Activated T-helper 1 cell treated with anti-CD3 and anti-CD28 coated beads, Interleukin-12 subunit alpha, Interleukin-12 subunit beta, Interleukin-2, Interleukin-4 antibody, amounts not matched to agents 30 ng/mL and 10 ng/mL and 1 ng/mL, durations not matched to agents 14 hours and 24 hours and 36 hours (primary cell): ENCODE measurements around the gene FRMD4A. TPM values are rescaled to one million over a fixed set of nuclear protein-coding genes. Genes with fewer than 3 reads are reported as not detected.

ENCODE experiments used
- DNase-seq: peaks from one replicate; pipeline ENCODE4 v3.0.0; 2021; ENCODE audit warnings: low spot score
- H3K27ac Mint-ChIP-seq: one replicate; pipeline ENCODE4 v1.8.0; 2021; ENCODE audit warnings: mild to moderate bottlenecking, mixed read lengths
- H3K27me3 Mint-ChIP-seq: one replicate; pipeline ENCODE4 v1.8.0; 2022; ENCODE audit warnings: mild to moderate bottlenecking, moderate library complexity, mixed read lengths; ENCODE audit not compliant: insufficient read depth
- H3K36me3 Mint-ChIP-seq: one replicate; pipeline ENCODE4 v1.8.0; 2021; ENCODE audit warnings: low read depth, mixed read lengths
- H3K4me1 Mint-ChIP-seq: one replicate; pipeline ENCODE4 v1.8.0; 2021; ENCODE audit warnings: low read depth, mixed read lengths
- H3K4me3 Mint-ChIP-seq: one replicate; pipeline ENCODE4 v1.8.0; 2021; ENCODE audit warnings: mild to moderate bottlenecking, moderate library complexity, mixed read lengths
- H3K9me3 Mint-ChIP-seq: one replicate; pipeline ENCODE4 v1.8.0; 2021; ENCODE audit warnings: mixed read lengths
- intact Hi-C: fragments of 100-400 bp; cut with micrococcal nuclease; formaldehyde crosslinking; loops from one replicate; pipeline ENCODE4 v1.15.1; 2024
- total RNA-seq: library from RNA; stranded (reverse); gene quantifications from 2 replicates; pipeline ENCODE4 v1.2.3, GENCODE V29; 2022

Gene FRMD4A
- total RNA-seq, 1 donor from 2014 or later = 0.31 TPM

GRCh38 chr10:13681960-13682359 lies 648.8 kb downstream of the FRMD4A start:
- H3K36me3 Mint-ChIP-seq = no peaks in the 10 kb centered on the region
- no peaks in the 10 kb centered on the region for H3K4me1 Mint-ChIP-seq
- H3K27ac Mint-ChIP-seq = no peak overlapping the region
- H3K27me3 Mint-ChIP-seq = peaks cover 10% of the 10 kb centered on the region
- H3K9me3 Mint-ChIP-seq = no peaks in the 10 kb centered on the region
- no peak for DNase-seq
- no peak overlapping the region for H3K4me3 Mint-ChIP-seq
- intact Hi-C loops = no loop called here

- peaks cover 10% of the 10 kb centered on the region for H3K27me3 Mint-ChIP-seq
- H3K4me1 Mint-ChIP-seq = no peaks in the 10 kb centered on the region
- H3K27ac Mint-ChIP-seq = no peak overlapping the region
- H3K36me3 Mint-ChIP-seq = no peaks in the 10 kb centered on the region
- no peak overlapping the region for H3K4me3 Mint-ChIP-seq
- intact Hi-C loops = no loop called here
- H3K9me3 Mint-ChIP-seq = no peaks in the 10 kb centered on the region
- no peak for DNase-seq
Observed at GRCh38 chr10:13681528-13681927, 649.2 kb downstream of the FRMD4A start.

DNA sequence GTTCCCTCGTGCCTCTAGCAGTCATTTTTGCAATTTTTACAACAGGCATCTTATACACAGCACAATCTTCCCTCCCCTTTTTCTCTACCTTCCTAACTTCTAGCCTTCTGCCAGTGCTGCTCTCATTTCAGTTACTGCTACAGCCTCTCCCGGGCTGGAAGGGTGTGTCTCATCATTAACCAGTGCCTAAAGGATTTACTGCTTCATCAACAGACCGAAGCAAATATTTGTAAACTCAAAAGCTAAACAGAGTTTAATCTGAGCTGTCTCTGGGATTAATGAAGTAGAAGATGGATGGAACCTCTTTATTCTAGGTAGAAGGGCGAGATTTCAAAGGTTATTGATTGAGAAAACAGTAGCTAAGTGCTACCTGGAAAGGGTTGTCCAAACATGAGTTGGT lies 649.6 kb downstream of the FRMD4A start:
- Mint-ChIP-seq H3K27me3 (peaks cover 10% of the 10 kb centered on the region), H3K4me3 (no peak overlapping the region), H3K4me1 (no peaks in the 10 kb centered on the region), H3K9me3 (no peaks in the 10 kb centered on the region), H3K27ac (no peak overlapping the region), H3K36me3 (no peaks in the 10 kb centered on the region)
- intact Hi-C loops = no loop called here
- no peak for DNase-seq

DNA sequence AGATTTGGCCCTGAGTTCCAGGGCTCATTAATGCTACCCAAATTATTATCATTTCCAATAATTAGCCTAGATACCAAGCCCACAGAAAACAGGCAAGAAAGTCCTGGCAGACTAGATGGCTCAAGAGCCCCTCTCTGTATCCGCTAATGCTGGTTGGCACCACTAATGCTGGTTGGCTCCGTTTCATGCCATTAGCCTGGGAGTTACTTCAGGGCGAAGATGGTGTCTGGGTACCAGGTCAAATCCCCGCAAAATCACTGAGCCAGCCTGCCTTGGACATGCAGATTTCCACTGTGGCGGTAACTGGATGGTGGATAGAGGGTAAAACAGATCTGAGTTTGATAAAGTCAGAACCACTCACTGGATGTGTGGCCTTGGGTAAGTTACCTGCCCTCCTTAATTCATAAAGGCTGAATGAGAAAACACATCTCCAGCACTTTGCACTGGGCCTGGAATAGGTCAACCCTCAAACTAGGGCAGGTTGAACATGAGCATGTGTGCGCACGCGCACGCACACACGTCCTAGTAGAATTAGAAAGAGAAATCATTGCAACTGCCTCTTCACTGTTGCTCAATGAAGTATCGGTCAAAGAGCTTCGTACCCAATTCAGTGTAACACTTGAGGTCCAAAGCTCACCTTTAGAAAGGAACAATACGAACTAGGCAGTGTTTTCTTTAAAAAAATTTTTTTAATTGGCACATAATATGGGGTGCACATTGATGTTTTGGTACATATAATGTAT lies 652.5 kb downstream of the FRMD4A start:
- Mint-ChIP-seq H3K27ac (no peak overlapping the region), H3K36me3 (no peaks in the 10 kb centered on the region), H3K9me3 (no peaks in the 10 kb centered on the region), H3K4me1 (no peaks in the 10 kb centered on the region), H3K27me3 (peaks cover 7% of the 10 kb centered on the region), H3K4me3 (no peak overlapping the region)
- intact Hi-C loops = no loop called here
- no peak for DNase-seq

GRCh38 chr10:13674645-13675588 lies 655.8 kb downstream of the FRMD4A start:
- H3K27me3 Mint-ChIP-seq = peaks cover 5% of the 10 kb centered on the region
- intact Hi-C loops = no loop called here
- no peaks in the 10 kb centered on the region for H3K4me1 Mint-ChIP-seq
- no peaks in the 10 kb centered on the region for H3K36me3 Mint-ChIP-seq
- no peak overlapping the region for H3K27ac Mint-ChIP-seq
- H3K9me3 Mint-ChIP-seq = no peaks in the 10 kb centered on the region
- no peak for DNase-seq
- no peak overlapping the region for H3K4me3 Mint-ChIP-seq

DNA sequence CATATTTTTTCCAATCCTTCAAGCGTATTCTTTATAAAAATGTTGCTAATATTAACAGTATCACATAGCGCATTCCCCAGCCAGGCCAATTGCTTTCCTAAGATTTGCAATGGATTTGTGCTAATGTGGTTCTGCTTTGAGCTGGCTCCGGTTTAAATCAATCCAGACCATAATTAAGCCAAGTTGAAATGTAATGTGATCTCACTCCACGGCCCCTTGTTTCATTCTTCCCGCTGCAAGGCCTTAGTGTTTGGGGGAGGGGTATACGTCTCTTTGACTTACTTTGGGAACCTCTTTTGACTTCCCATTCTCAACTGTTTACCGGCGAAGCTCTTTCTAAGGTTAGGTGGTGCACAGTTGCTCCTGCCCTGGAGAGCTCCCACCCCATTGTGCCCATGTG lies 657.6 kb downstream of the FRMD4A start:
- DNase-seq = no peak
- no peaks in the 10 kb centered on the region for H3K36me3 Mint-ChIP-seq
- H3K27ac Mint-ChIP-seq = no peak overlapping the region
- intact Hi-C loops = no loop called here
- no peaks in the 10 kb centered on the region for H3K9me3 Mint-ChIP-seq
- H3K4me3 Mint-ChIP-seq = no peak overlapping the region
- H3K4me1 Mint-ChIP-seq = no peaks in the 10 kb centered on the region
- peaks cover 3% of the 10 kb centered on the region for H3K27me3 Mint-ChIP-seq

GRCh38 chr10:13672548-13672947 lies 658.2 kb downstream of the FRMD4A start:
- H3K36me3 Mint-ChIP-seq = no peaks in the 10 kb centered on the region
- DNase-seq = no peak
- H3K27me3 Mint-ChIP-seq = peaks cover 1% of the 10 kb centered on the region
- no peak overlapping the region for H3K27ac Mint-ChIP-seq
- no peaks in the 10 kb centered on the region for H3K4me1 Mint-ChIP-seq
- H3K9me3 Mint-ChIP-seq = no peaks in the 10 kb centered on the region
- H3K4me3 Mint-ChIP-seq = no peak overlapping the region
- intact Hi-C loops = no loop called here

DNA sequence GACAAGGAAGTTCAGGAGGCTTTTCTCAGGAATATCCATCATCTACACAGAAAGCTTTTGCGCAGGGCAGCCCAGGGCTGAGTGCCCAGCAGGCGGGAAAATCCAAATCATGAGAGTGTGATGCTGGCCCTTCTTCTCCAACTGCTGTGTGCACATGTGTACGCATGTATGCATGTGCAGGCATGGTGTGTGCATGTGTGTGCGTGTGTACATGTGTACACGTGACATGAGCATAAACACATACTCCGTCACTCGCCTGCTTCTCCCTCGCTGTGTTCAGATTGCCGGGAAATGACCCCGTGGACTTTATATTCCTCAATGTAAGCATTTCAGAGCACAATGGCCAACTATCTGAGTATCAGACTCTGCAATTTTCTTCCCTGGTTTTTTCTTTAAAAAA lies 658.8 kb downstream of the FRMD4A start:
- intact Hi-C loops = no loop called here
- no peak for DNase-seq
- H3K4me1 Mint-ChIP-seq = no peaks in the 10 kb centered on the region
- no peak overlapping the region for H3K4me3 Mint-ChIP-seq
- no peaks in the 10 kb centered on the region for H3K9me3 Mint-ChIP-seq
- no peak overlapping the region for H3K27ac Mint-ChIP-seq
- H3K27me3 Mint-ChIP-seq = no peaks in the 10 kb centered on the region
- no peaks in the 10 kb centered on the region for H3K36me3 Mint-ChIP-seq

DNA sequence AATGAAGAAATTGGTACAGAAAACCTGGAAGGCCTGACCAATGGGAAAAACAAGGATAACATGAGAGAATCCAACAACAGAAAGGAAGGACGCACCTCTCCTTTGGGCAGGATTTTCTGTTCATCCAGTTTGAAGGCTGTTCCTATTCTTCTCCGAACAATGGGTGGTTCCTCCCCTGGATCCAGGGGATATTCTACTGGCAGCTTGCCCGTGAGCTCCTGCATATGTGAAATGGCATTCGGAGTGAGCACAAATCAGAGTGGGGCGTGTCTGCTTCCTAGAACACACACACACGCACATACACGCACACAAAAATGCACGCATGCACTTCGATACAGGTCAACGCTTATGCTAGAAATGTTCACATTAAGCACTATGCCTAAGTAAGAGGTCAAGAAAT lies 660.4 kb downstream of the FRMD4A start:
- no peak overlapping the region for H3K4me3 Mint-ChIP-seq
- intact Hi-C loops = no loop called here
- H3K36me3 Mint-ChIP-seq = no peaks in the 10 kb centered on the region
- H3K9me3 Mint-ChIP-seq = no peaks in the 10 kb centered on the region
- H3K27ac Mint-ChIP-seq = no peak overlapping the region
- no peaks in the 10 kb centered on the region for H3K27me3 Mint-ChIP-seq
- no peak for DNase-seq
- H3K4me1 Mint-ChIP-seq = no peaks in the 10 kb centered on the region

- no peak overlapping the region for H3K27ac Mint-ChIP-seq
- no peaks in the 10 kb centered on the region for H3K9me3 Mint-ChIP-seq
- intact Hi-C loops = no loop called here
- H3K4me1 Mint-ChIP-seq = no peaks in the 10 kb centered on the region
- no peak overlapping the region for H3K4me3 Mint-ChIP-seq
- no peak for DNase-seq
- no peaks in the 10 kb centered on the region for H3K36me3 Mint-ChIP-seq
- no peaks in the 10 kb centered on the region for H3K27me3 Mint-ChIP-seq
Observed at GRCh38 chr10:13669901-13670300, 660.8 kb downstream of the FRMD4A start.

DNA sequence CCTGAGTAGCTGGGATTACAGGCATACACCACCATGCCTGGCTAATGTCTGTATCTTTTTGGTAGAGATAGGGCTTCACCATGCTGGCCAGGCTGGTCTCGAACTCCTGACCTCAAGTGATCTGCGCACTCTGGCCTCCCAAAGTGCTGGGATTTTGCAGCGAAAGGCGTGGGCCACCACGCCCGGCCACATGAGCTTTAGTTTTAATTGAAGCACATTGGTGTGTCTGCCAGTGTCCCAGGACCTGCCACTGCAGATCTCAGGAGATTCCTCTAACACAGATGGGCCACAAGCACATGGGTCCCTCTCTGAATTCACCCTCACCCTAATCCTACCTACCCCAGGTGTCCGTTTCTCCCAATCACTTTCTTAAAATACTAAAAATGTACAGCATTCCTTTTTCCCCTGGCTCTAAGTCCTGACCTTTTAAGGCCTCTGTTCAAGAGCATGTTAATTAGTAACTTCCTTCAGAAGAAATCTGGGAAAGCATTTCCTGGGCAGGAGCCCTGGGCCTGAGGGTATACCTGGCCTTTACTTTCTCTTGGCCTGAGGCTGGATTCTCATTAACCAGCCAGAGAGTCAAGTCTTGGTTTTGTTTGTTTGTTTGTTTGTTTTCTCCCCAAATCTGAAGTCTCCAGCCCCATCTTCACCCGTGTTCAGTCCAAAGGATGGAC lies 661.4 kb downstream of the FRMD4A start:
- H3K4me1 Mint-ChIP-seq = no peaks in the 10 kb centered on the region
- H3K27ac Mint-ChIP-seq = no peak overlapping the region
- no peaks in the 10 kb centered on the region for H3K9me3 Mint-ChIP-seq
- DNase-seq = no peak
- no peak overlapping the region for H3K4me3 Mint-ChIP-seq
- intact Hi-C loops = no loop called here
- no peaks in the 10 kb centered on the region for H3K36me3 Mint-ChIP-seq
- H3K27me3 Mint-ChIP-seq = no peaks in the 10 kb centered on the region

- no peaks in the 10 kb centered on the region for H3K27me3 Mint-ChIP-seq
- no peak for DNase-seq
- no peak overlapping the region for H3K4me3 Mint-ChIP-seq
- no peaks in the 10 kb centered on the region for H3K9me3 Mint-ChIP-seq
- intact Hi-C loops = no loop called here
- H3K4me1 Mint-ChIP-seq = no peaks in the 10 kb centered on the region
- no peak overlapping the region for H3K27ac Mint-ChIP-seq
- H3K36me3 Mint-ChIP-seq = no peaks in the 10 kb centered on the region
Observed at GRCh38 chr10:13668126-13668525, 662.6 kb downstream of the FRMD4A start.
